Activated B cell treated with CpG ODN at 0.5 μM for 24 hours (primary cell): Measurements from ENCODE around the gene DCAF5. TPM values are rescaled to one million over a fixed set of nuclear protein-coding genes. Genes with fewer than 3 reads are reported as not detected.

Experiments
- ATAC-seq: fragments of 200-7000 bp; cut with Tn5 transposase; one replicate; pipeline ENCODE4 v1.10.0; 2021; ENCODE audit warnings: low read depth, mild to moderate bottlenecking, moderate library complexity
- CTCF ChIA-PET: fragments of 350-600 bp; sonication (Branson Sonifier 250); formaldehyde crosslinking; loops from one replicate; lab custom pipeline; 2021; ENCODE audit warnings: antibody characterized with exemption; lab: Charles Lee
- POLR2A ChIA-PET: fragments of 350-600 bp; sonication (Branson Sonifier 250); formaldehyde crosslinking; loops from one replicate; lab custom pipeline; 2021; ENCODE audit warnings: antibody characterized with exemption; lab: Charles Lee
- DNase-seq: peaks from one replicate; pipeline ENCODE4 v3.0.0; 2022
- H3K27ac Mint-ChIP-seq: one replicate; pipeline ENCODE4 v1.8.0; 2020; ENCODE audit warnings: mixed read lengths
- H3K27me3 Mint-ChIP-seq: one replicate; pipeline ENCODE4 v1.8.0; 2021; ENCODE audit warnings: mixed read lengths
- H3K36me3 Mint-ChIP-seq: one replicate; pipeline ENCODE4 v1.8.0; 2021; ENCODE audit warnings: low read depth, mixed read lengths
- H3K4me1 Mint-ChIP-seq: one replicate; pipeline ENCODE4 v1.8.0; 2021; ENCODE audit warnings: mixed read lengths
- H3K4me3 Mint-ChIP-seq: one replicate; pipeline ENCODE4 v1.8.0; 2020; ENCODE audit warnings: mild to moderate bottlenecking, mixed read lengths
- H3K9me3 Mint-ChIP-seq: one replicate; pipeline ENCODE4 v1.8.0; 2020; ENCODE audit warnings: mixed read lengths
- CTCF ChIP-seq: fragments of 200-600 bp; IDR thresholded peaks from one replicate; pipeline ENCODE4 v1.8.0; 2022; ENCODE audit warnings: antibody characterized with exemption, mild to moderate bottlenecking
- intact Hi-C: fragments of 100-400 bp; cut with micrococcal nuclease; formaldehyde crosslinking; loops from one replicate; pipeline ENCODE4 v1.15.1; 2024
- total RNA-seq: library from RNA; stranded (reverse); gene quantifications from 2 replicates; pipeline ENCODE4 v1.2.3, GENCODE V29; 2022

Gene DCAF5
- total RNA-seq, 1 donor from 2014 or later = 50.8 TPM

DNA sequence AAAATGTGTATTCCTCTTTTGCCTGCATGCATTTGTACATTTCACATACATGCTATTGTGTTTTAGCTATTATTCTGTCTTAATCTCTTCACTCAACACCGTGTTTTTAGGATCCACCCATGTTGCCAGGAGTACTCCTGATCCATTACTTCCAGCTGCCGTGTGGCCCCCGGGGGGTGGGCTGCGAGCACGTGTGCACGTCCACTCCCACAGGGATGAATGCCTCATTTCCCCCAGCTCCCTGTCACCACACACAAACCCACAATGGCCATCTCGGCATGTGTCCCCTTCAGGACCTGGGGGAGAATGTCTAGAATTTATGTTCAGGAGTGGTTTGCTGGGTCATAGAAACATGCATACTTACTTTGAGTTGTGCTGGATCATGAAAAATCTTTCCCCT lies 111.1 kb downstream of the DCAF5 start:
- intact Hi-C loops = no loop called here
- no peak for TF ChIP-seq CTCF
- Mint-ChIP-seq H3K36me3 (no peaks in the 10 kb centered on the region), H3K4me3 (no peak overlapping the region), H3K4me1 (no peaks in the 10 kb centered on the region), H3K27me3 (peaks cover 33% of the 10 kb centered on the region), H3K27ac (no peak overlapping the region), H3K9me3 (no peaks in the 10 kb centered on the region)
- CTCF ChIA-PET = no interaction called here
- DNase-seq (no peak), ATAC-seq (no peak)
- POLR2A ChIA-PET = no interaction called here

GRCh38 chr14:69040353-69040752 lies 112.6 kb downstream of the DCAF5 start:
- CTCF ChIA-PET = interaction anchor here (0.7 kb wide), 1 partner anchor 64 kb away, joined by 3 read pairs; no protein-coding TSS in a partner anchor
- no peak for TF ChIP-seq CTCF
- Mint-ChIP-seq H3K27me3 (peaks cover 35% of the 10 kb centered on the region), H3K9me3 (no peaks in the 10 kb centered on the region), H3K4me3 (no peak overlapping the region), H3K27ac (no peak overlapping the region), H3K36me3 (no peaks in the 10 kb centered on the region), H3K4me1 (no peaks in the 10 kb centered on the region)
- intact Hi-C loops = no loop called here
- no peak for ATAC-seq
- POLR2A ChIA-PET = no interaction called here
- DNase-seq = no peak

DNA sequence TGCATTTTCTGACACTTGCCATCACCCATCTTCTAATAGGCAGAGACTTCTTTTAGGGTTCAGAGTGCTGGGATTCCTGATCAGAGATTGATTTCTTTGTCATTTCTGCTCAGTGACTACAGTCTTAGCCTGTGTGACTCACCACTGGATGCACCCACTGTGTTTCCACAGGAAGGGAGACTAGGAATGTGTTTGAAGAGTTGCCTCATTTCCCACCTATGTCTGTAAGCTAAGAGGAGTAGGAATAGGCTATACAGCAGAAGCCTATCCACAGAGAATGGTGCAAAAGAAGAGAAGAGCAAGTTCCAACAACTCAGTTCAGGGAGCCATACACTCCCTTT lies 113.7 kb downstream of the DCAF5 start:
- Mint-ChIP-seq H3K36me3 (no peaks in the 10 kb centered on the region), H3K9me3 (no peaks in the 10 kb centered on the region), H3K4me1 (no peaks in the 10 kb centered on the region), H3K27ac (no peak overlapping the region), H3K27me3 (peaks cover 35% of the 10 kb centered on the region), H3K4me3 (no peak overlapping the region)
- POLR2A ChIA-PET = no interaction called here
- CTCF ChIA-PET = no interaction called here
- intact Hi-C loops = no loop called here
- DNase-seq = no peak
- ATAC-seq = no peak
- TF ChIP-seq CTCF = no peak

DNA sequence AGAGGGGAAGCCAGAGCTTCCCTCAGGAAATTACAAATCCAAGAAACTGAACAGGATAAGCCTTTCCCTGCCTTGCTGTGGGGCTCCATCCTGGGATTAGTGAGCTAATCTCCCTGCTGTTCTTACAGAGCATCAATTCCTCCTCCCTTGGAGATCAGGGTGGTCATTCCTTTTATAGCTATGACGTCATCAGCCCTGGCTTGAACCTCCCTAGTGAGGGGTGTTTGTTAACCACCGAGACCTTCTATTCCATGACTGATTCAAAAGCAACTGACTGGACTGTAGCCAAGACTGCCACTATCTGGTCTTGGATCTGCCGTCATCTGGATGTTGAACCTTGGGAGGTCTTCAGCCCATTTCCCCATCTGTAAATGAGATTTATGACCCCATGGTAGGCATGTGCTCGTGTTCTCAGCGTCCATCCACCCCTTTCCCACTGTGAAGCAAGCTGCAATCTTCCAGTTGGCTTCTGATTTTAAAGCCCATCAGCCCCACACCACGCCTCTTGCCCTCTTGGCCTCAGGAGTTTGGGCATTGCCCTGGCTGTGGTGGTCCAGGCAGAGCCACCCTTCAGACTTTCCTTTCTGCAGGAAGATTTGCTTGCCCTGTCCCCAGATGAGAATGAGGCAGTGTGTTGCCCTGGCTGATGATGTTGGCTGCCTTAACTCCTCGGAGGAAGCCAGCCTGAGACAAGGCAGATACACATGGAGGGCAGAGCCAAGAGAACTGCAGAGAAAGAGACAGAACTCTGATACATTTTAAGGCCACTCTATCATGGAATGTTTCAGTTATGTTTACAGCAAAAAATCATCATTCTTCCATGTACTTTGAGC lies 114.2 kb downstream of the DCAF5 start:
- no peak for TF ChIP-seq CTCF
- CTCF ChIA-PET = no interaction called here
- DNase-seq (no peak), ATAC-seq (no peak)
- Mint-ChIP-seq H3K27ac (no peak overlapping the region), H3K27me3 (peaks cover 34% of the 10 kb centered on the region), H3K36me3 (no peaks in the 10 kb centered on the region), H3K4me1 (no peaks in the 10 kb centered on the region), H3K4me3 (no peak overlapping the region), H3K9me3 (no peaks in the 10 kb centered on the region)
- intact Hi-C loops = no loop called here
- POLR2A ChIA-PET = no interaction called here

- intact Hi-C loops = no loop called here
- TF ChIP-seq CTCF = no peak
- ChIA-PET CTCF (interaction anchor here (1.0 kb wide), 1 partner anchor 9 kb away, joined by 3 read pairs; no protein-coding TSS in a partner anchor), POLR2A (no interaction called here)
- Mint-ChIP-seq H3K27me3 (peaks cover 31% of the 10 kb centered on the region), H3K4me3 (no peak overlapping the region), H3K9me3 (no peaks in the 10 kb centered on the region), H3K36me3 (no peaks in the 10 kb centered on the region), H3K4me1 (no peaks in the 10 kb centered on the region), H3K27ac (no peak overlapping the region)
- no peak for DNase-seq
- ATAC-seq = no peak
Observed at GRCh38 chr14:69037790-69038454, 115.0 kb downstream of the DCAF5 start.
